Ascending aorta (tissue), 2 donors: ENCODE data around the gene EPHB2. TPM values are rescaled to one million over a fixed set of nuclear protein-coding genes. Genes with fewer than 3 reads are reported as not detected.

Experiments used
- DNase-seq, 2 donors: peaks; one replicate each; pipeline ENCODE4 v3.0.0-alpha.2; 2019; ENCODE audit warnings: low spot score in 2 of 2
- H3K27ac ChIP-seq, 2 donors: fragments of 200-600 bp; sonication (generic); one replicate each; pipeline ENCODE4 v1.5.1; 2016 to 2017; ENCODE audit warnings: mild to moderate bottlenecking in 1 of 2
- H3K27me3 ChIP-seq: fragments of 200-600 bp; sonication (generic); one replicate; pipeline ENCODE4 v1.5.1; 2017
- H3K36me3 ChIP-seq, 2 donors: fragments of 200-600 bp; sonication (generic); one replicate each; pipeline ENCODE4 v1.5.1; 2016
- H3K4me1 ChIP-seq, 2 donors: fragments of 200-600 bp; sonication (generic); one replicate each; pipeline ENCODE4 v1.5.1; 2016 to 2017; ENCODE audit warnings: mild to moderate bottlenecking in 1 of 2
- H3K4me3 ChIP-seq, 2 donors: fragments of 200-600 bp; sonication (generic); one replicate each; pipeline ENCODE4 v1.5.1; 2016 to 2017; ENCODE audit warnings: mild to moderate bottlenecking in 1 of 2
- H3K9me3 ChIP-seq, 2 donors: fragments of 200-600 bp; sonication (generic); one replicate each; pipeline ENCODE4 v1.5.1; 2016
- CTCF ChIP-seq, 3 experiments: fragments of 200-600 bp in 2 of 3; fragments of 450-650 bp in 1 of 3; sonication (generic) in 2 of 3; IDR thresholded peaks; one replicate each; pipeline ENCODE4 v1.5.1; 2016 to 2019; ENCODE audit warnings: antibody characterized with exemption in 3 of 3, mild to moderate bottlenecking in 1 of 3, moderate library complexity in 1 of 3
- intact Hi-C: fragments of 100-400 bp; cut with DNase I; formaldehyde crosslinking; loops from one replicate; pipeline ENCODE4 v1.15.1; 2023
- total RNA-seq: library from RNA; depleted of rRNA; stranded (reverse); fragments of >200 nt; gene quantifications from one replicate; pipeline ENCODE4 v1.1.0, GENCODE V29; 2016

The EPHB2 gene
- total RNA-seq, 1 donor from 2014 or later = 3.2 TPM

- H3K4me1 ChIP-seq = no peaks in the 10 kb centered on the region
- no peak overlapping the region for H3K27ac ChIP-seq
- TF ChIP-seq CTCF (IDR thresholded peaks at IDR 0.05) = no peak
- no peaks in the 10 kb centered on the region for H3K27me3 ChIP-seq
- intact Hi-C loops = no loop called here
- H3K36me3 ChIP-seq = no peaks in the 10 kb centered on the region
- no peak overlapping the region for H3K4me3 ChIP-seq
- DNase-seq = no peak
- no peaks in the 10 kb centered on the region for H3K9me3 ChIP-seq
Measured at GRCh38 chr1:22727873-22728272, 17.2 kb downstream of the EPHB2 start.

GRCh38 chr1:22728751-22729399 is 18.2 kb downstream of the EPHB2 start:
- TF ChIP-seq CTCF (IDR thresholded peaks at IDR 0.05) = no peak
- Histone ChIP-seq H3K9me3 (no peaks in the 10 kb centered on the region), H3K27me3 (no peaks in the 10 kb centered on the region), H3K27ac (no peak overlapping the region), H3K4me3 (no peak overlapping the region), H3K36me3 (no peaks in the 10 kb centered on the region), H3K4me1 (no peaks in the 10 kb centered on the region)
- no peak for DNase-seq
- intact Hi-C loops = no loop called here

GRCh38 chr1:22729400-22729773 is 18.7 kb downstream of the EPHB2 start:
- Histone ChIP-seq H3K9me3 (no peaks in the 10 kb centered on the region), H3K27ac (no peak overlapping the region), H3K4me1 (no peaks in the 10 kb centered on the region), H3K27me3 (no peaks in the 10 kb centered on the region), H3K36me3 (no peaks in the 10 kb centered on the region), H3K4me3 (no peak overlapping the region)
- TF ChIP-seq CTCF (IDR thresholded peaks at IDR 0.05) = no peak
- intact Hi-C loops = no loop called here
- no peak for DNase-seq

- DNase-seq = no peak
- H3K4me1 ChIP-seq = no peaks in the 10 kb centered on the region
- H3K9me3 ChIP-seq = no peaks in the 10 kb centered on the region
- no peak overlapping the region for H3K4me3 ChIP-seq
- TF ChIP-seq CTCF (IDR thresholded peaks at IDR 0.05) = no peak
- no peaks in the 10 kb centered on the region for H3K27me3 ChIP-seq
- no peaks in the 10 kb centered on the region for H3K36me3 ChIP-seq
- no peak overlapping the region for H3K27ac ChIP-seq
- intact Hi-C loops = no loop called here
Measured at GRCh38 chr1:22729912-22730311, 19.3 kb downstream of the EPHB2 start.

GRCh38 chr1:22731924-22732720 is 21.5 kb downstream of the EPHB2 start:
- no peaks in the 10 kb centered on the region for H3K9me3 ChIP-seq
- H3K4me3 ChIP-seq = no peak overlapping the region
- H3K27me3 ChIP-seq = no peaks in the 10 kb centered on the region
- TF ChIP-seq CTCF (IDR thresholded peaks at IDR 0.05) = peak in 1 of 3 experiments; percentile 11
- DNase-seq = no peak
- no peak overlapping the region for H3K27ac ChIP-seq
- intact Hi-C loops = no loop called here
- H3K4me1 ChIP-seq = no peaks in the 10 kb centered on the region
- H3K36me3 ChIP-seq = no peaks in the 10 kb centered on the region
